ENCODE data around the gene IRF6. TPM values are rescaled to one million over a fixed set of nuclear protein-coding genes. Genes with fewer than 3 reads are reported as not detected.

IRF6 gene
- total RNA-seq, 4 donors from 2014 or later, result 0.44 to 1.4 (median 1.0) TPM

DNA sequence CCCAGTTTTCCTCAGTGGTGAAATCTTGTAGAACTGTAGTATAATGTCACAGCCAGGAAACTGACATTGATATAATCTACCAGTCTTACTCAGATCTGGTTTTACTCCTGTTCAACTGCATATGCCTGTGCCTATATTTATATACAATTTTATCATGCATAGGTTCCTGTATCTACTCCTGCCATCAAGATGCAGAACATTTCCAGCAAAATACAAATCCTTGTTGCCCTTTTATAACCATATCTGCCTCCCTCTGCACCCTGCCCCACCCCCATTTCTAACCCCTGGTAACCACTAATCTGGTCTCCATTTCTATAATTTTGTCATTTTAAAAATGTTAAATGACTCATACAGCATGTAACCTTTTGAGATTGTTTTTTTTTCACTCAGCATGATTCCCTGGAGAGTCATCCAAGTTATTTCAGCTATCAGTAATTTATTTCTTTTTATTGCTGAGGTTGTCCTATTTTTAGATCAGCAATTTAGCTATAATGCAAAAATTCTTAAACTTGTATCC, 29.9 kb upstream of the IRF6 start:
- DNase-seq (ENCODE audit: low spot score) (no peak), ATAC-seq (ENCODE audit: low FRiP score) (no peak)
- TF ChIP-seq, protein P1, sequence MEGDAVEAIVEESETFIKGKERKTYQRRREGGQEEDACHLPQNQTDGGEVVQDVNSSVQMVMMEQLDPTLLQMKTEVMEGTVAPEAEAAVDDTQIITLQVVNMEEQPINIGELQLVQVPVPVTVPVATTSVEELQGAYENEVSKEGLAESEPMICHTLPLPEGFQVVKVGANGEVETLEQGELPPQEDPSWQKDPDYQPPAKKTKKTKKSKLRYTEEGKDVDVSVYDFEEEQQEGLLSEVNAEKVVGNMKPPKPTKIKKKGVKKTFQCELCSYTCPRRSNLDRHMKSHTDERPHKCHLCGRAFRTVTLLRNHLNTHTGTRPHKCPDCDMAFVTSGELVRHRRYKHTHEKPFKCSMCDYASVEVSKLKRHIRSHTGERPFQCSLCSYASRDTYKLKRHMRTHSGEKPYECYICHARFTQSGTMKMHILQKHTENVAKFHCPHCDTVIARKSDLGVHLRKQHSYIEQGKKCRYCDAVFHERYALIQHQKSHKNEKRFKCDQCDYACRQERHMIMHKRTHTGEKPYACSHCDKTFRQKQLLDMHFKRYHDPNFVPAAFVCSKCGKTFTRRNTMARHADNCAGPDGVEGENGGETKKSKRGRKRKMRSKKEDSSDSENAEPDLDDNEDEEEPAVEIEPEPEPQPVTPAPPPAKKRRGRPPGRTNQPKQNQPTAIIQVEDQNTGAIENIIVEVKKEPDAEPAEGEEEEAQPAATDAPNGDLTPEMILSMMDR (IDR thresholded peaks at IDR 0.05), result no peak

DNA sequence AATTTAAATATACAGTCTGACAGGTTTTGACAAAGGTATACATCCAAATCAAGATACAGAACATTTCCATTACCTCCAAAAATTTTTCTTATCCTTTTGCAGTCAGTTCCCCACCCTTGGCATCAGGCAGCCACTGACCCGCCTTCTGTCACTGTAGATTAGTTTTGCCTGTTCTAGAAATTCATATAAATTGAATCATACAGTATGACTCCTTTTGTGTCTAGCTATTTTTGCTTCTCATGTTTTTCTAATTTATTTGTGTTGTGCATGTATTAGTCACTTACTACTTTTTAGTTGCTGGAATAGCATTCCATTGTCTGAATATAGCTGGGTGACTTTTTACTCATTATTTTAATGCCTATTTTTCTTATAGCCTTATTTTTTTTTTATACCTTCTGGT, 25.7 kb upstream of the IRF6 start:
- ATAC-seq (ENCODE audit: low FRiP score) (no peak), DNase-seq (ENCODE audit: low spot score) (no peak)
- TF ChIP-seq, protein P1 (IDR thresholded peaks at IDR 0.05), result no peak

DNA sequence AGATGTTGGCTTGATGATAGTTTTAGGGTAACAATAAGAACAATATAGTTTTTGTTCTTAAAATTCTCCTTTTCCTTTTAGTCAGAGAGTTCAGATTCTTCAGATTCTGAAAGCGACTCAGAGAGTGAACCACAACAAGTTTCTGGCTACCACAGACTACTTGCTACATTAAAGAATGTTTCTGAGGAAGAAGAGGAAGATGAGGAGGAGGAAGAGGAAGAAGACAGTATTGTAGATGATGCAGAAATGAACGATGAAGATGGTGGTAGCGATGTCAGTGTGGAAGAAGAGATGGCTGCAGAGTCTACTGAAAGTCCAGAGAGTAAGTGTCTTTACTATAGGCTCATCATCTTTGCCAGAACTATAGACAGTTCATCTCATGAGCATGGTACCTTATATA, 24.8 kb upstream of the IRF6 start:
- TF ChIP-seq, protein P1 (IDR thresholded peaks at IDR 0.05), result no peak
- ATAC-seq (ENCODE audit: low FRiP score) (no peak), DNase-seq (ENCODE audit: low spot score) (no peak)

DNA sequence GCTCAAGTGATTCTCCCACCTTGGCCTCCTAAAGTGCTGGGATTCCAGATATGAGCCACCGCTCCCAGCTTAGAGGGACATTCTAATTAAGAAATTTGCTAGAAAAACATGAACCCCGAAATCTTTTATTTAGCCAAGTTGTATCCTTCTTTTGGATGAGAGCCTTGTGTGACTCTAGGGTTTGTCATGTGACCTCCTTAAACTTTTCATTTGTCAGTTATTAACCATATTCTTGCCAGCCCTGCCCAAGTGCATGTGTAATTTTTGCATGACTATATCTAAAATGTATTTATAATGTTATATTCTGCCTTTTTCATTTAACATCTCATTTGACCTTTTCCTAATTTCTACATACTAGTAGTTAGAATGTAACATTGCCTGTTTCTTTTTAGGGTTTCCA, 23.8 kb upstream of the IRF6 start:
- DNase-seq (ENCODE audit: low spot score) (no peak), ATAC-seq (ENCODE audit: low FRiP score) (no peak)
- TF ChIP-seq, protein P1 (IDR thresholded peaks at IDR 0.05), result no peak

DNA sequence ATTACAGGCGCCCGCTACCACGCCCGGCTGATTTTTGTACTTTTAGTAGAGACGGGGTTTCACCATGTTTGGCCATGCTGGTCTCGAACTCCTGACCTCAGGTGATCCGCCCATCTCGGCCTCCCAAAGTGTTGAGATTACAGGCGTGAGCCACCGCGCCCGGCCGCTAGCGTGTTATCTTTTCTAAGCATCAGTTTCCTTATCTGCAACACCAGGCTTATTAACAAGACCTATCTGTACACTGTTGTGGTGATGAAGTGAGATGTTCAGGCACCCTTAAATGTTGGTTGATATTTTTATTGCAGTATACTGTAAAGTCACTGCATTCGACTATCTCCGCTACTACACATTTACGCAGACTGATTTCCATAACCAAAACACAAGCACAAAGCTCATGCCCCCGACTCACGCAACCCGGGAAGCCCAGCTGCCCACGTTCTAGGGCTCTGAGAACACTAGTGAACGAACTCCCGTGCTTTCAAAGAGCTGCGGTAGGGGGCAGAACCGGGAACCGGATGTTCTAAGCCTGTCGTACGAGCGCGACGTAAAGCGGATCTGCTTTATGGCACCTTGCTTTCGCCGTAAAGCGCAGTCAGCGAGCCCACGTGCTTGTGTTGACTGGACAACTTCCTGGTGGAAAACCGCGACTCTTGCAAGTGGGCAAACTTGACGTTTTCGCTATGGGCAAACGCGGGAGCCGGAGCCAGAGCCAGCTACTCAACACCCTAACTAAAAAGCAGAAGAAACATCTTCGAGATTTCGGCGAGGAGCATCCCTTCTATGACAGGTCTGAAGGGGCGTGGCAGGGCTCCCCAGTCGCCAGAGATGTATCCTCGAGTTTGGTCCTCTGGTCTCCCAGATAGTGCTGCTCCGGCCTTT, 21.7 kb upstream of the IRF6 start, which contains the start of gene UTP25:
Gene UTP25, plus strand, starts transcription at position 589 of the 879 bp plus-strand sequence. Its CDS starts 92 bp downstream, at position 681.
- ATAC-seq (ENCODE audit: low FRiP score), result peak; percentile 99
- TF ChIP-seq, protein P1 (IDR thresholded peaks at IDR 0.05), result no peak
- DNase-seq (ENCODE audit: low spot score), result peak; percentile 86

DNA sequence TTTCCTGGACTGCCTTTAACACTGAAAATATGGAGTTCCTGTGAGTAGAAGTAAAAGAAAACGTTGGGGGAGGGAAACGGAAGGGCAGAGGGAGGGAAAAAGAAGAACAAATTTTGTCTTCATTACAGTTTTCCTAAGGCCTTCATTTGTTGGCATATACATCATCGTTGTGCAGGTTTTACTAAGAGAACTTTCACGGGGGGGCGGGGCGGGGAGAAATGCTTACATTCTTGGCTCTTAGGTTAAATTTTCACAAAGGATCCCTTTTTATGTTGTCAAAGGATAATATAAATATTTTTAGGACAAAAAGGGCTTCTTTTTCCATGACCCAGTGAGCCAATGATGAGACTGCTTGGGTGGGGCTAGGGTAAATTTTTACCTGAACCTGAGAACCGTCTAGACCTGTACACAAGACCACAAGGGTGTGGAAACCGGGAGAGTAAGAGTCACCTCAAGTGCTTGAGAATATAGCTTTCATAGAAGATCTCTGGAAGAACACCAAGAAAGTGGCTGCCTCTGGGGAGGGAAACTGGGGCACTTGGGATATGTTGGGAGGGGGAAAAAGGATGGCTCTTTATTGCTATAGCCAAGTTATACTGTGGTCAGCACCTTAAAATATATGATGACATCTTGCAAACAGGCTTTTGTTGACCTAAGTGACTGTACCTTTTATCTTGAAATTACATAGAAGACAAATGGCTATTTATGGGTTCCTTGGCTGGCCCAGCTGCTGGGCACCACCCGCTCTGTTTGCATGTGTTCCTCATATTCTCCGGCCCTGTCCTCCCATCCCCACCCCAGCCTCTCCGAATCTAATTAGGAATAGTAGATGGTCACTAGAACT, 19.9 kb upstream of the IRF6 start:
- DNase-seq (ENCODE audit: low spot score) (no peak), ATAC-seq (ENCODE audit: low FRiP score) (no peak)
- TF ChIP-seq, protein P1 (IDR thresholded peaks at IDR 0.05), result no peak
